ENCODE data around the gene MYBBP1A. TPM values are rescaled to one million over a fixed set of nuclear protein-coding genes. Genes with fewer than 3 reads are reported as not detected.
A peak's percentile ranks its signal among the peaks of the same experiment; 100 is the strongest.

The MYBBP1A gene
- polyA plus RNA-seq, 1 donor, result 46.0 TPM

- Histone ChIP-seq H3K9me3 (ENCODE audit: control insufficient read depth, low read depth, low read length) (peaks cover 3% of the 10 kb centered on the region), H3K4me1 (ENCODE audit: control insufficient read depth, insufficient read depth, low read length) (peaks cover 41% of the 10 kb centered on the region), H3K4me3 (ENCODE audit: low read length) (no peak overlapping the region), H3K27me3 (ENCODE audit: control insufficient read depth, insufficient read depth, low read length) (no peaks in the 10 kb centered on the region), H3K27ac (ENCODE audit: low read length) (no peak overlapping the region), H3K36me3 (ENCODE audit: control insufficient read depth, insufficient read depth, low read length) (peaks cover 51% of the 10 kb centered on the region)
- no peak for DNase-seq
- no CpG with 5 or more reads among the region's 18 CpGs for WGBS (ENCODE audit: insufficient coverage, low lambda C conversion rate)
Measured at GRCh38 chr17:4536742-4537411, 18.3 kb downstream of the MYBBP1A start.

- Histone ChIP-seq H3K9me3 (ENCODE audit: control insufficient read depth, low read depth, low read length) (peaks cover 3% of the 10 kb centered on the region), H3K27me3 (ENCODE audit: control insufficient read depth, insufficient read depth, low read length) (no peaks in the 10 kb centered on the region), H3K27ac (ENCODE audit: low read length) (no peak overlapping the region), H3K4me3 (ENCODE audit: low read length) (no peak overlapping the region), H3K36me3 (ENCODE audit: control insufficient read depth, insufficient read depth, low read length) (peaks cover 45% of the 10 kb centered on the region), H3K4me1 (ENCODE audit: control insufficient read depth, insufficient read depth, low read length) (peaks cover 35% of the 10 kb centered on the region)
- peak; percentile 52 to 73 for DNase-seq
- WGBS (ENCODE audit: insufficient coverage, low lambda C conversion rate), result no CpG with 5 or more reads among the region's 19 CpGs
Measured at GRCh38 chr17:4536259-4536741, 18.9 kb downstream of the MYBBP1A start.

GRCh38 chr17:4535667-4536258, 19.4 kb downstream of the MYBBP1A start:
- H3K4me1 ChIP-seq (ENCODE audit: control insufficient read depth, insufficient read depth, low read length), result peaks cover 30% of the 10 kb centered on the region
- H3K36me3 ChIP-seq (ENCODE audit: control insufficient read depth, insufficient read depth, low read length), result peaks cover 39% of the 10 kb centered on the region
- no peak overlapping the region for H3K27ac ChIP-seq (ENCODE audit: low read length)
- H3K27me3 ChIP-seq (ENCODE audit: control insufficient read depth, insufficient read depth, low read length), result no peaks in the 10 kb centered on the region
- no peak overlapping the region for H3K4me3 ChIP-seq (ENCODE audit: low read length)
- no CpG with 5 or more reads among the region's 19 CpGs for WGBS (ENCODE audit: insufficient coverage, low lambda C conversion rate)
- DNase-seq, result no peak
- H3K9me3 ChIP-seq (ENCODE audit: control insufficient read depth, low read depth, low read length), result peaks cover 3% of the 10 kb centered on the region

- Histone ChIP-seq H3K4me3 (ENCODE audit: low read length) (no peak overlapping the region), H3K9me3 (ENCODE audit: control insufficient read depth, low read depth, low read length) (peaks cover 3% of the 10 kb centered on the region), H3K36me3 (ENCODE audit: control insufficient read depth, insufficient read depth, low read length) (peaks cover 36% of the 10 kb centered on the region), H3K27me3 (ENCODE audit: control insufficient read depth, insufficient read depth, low read length) (no peaks in the 10 kb centered on the region), H3K4me1 (ENCODE audit: control insufficient read depth, insufficient read depth, low read length) (peaks cover 24% of the 10 kb centered on the region), H3K27ac (ENCODE audit: low read length) (no peak overlapping the region)
- WGBS (ENCODE audit: insufficient coverage, low lambda C conversion rate), result no CpG with 5 or more reads among the region's 27 CpGs
- DNase-seq, result no peak
Measured at GRCh38 chr17:4534928-4535666, 20.1 kb downstream of the MYBBP1A start.

- Histone ChIP-seq H3K36me3 (ENCODE audit: control insufficient read depth, insufficient read depth, low read length) (peaks cover 30% of the 10 kb centered on the region), H3K4me1 (ENCODE audit: control insufficient read depth, insufficient read depth, low read length) (peaks cover 19% of the 10 kb centered on the region), H3K27me3 (ENCODE audit: control insufficient read depth, insufficient read depth, low read length) (no peaks in the 10 kb centered on the region), H3K4me3 (ENCODE audit: low read length) (no peak overlapping the region), H3K9me3 (ENCODE audit: control insufficient read depth, low read depth, low read length) (peaks cover 3% of the 10 kb centered on the region), H3K27ac (ENCODE audit: low read length) (no peak overlapping the region)
- WGBS (ENCODE audit: insufficient coverage, low lambda C conversion rate), result no CpG with 5 or more reads among the region's 17 CpGs
- DNase-seq, result no peak
Measured at GRCh38 chr17:4534515-4534914, 20.7 kb downstream of the MYBBP1A start.

GRCh38 chr17:4533523-4534504, 21.4 kb downstream of the MYBBP1A start:
- Histone ChIP-seq H3K27me3 (ENCODE audit: control insufficient read depth, insufficient read depth, low read length) (no peaks in the 10 kb centered on the region), H3K4me3 (ENCODE audit: low read length) (no peak overlapping the region), H3K4me1 (ENCODE audit: control insufficient read depth, insufficient read depth, low read length) (peaks cover 19% of the 10 kb centered on the region), H3K9me3 (ENCODE audit: control insufficient read depth, low read depth, low read length) (peaks cover 3% of the 10 kb centered on the region), H3K27ac (ENCODE audit: low read length) (no peak overlapping the region), H3K36me3 (ENCODE audit: control insufficient read depth, insufficient read depth, low read length) (peaks cover 23% of the 10 kb centered on the region)
- no CpG with 5 or more reads among the region's 23 CpGs for WGBS (ENCODE audit: insufficient coverage, low lambda C conversion rate)
- DNase-seq, result peak in 1 of 2 donors; percentile 27

- Histone ChIP-seq H3K4me1 (ENCODE audit: control insufficient read depth, insufficient read depth, low read length) (peaks cover 19% of the 10 kb centered on the region), H3K4me3 (ENCODE audit: low read length) (no peak overlapping the region), H3K9me3 (ENCODE audit: control insufficient read depth, low read depth, low read length) (peaks cover 3% of the 10 kb centered on the region), H3K27me3 (ENCODE audit: control insufficient read depth, insufficient read depth, low read length) (no peaks in the 10 kb centered on the region), H3K27ac (ENCODE audit: low read length) (no peak overlapping the region), H3K36me3 (ENCODE audit: control insufficient read depth, insufficient read depth, low read length) (peaks cover 16% of the 10 kb centered on the region)
- no peak for DNase-seq
- no CpG with 5 or more reads among the region's 33 CpGs for WGBS (ENCODE audit: insufficient coverage, low lambda C conversion rate)
Measured at GRCh38 chr17:4532860-4533522, 22.2 kb downstream of the MYBBP1A start.

- no peak overlapping the region for H3K27ac ChIP-seq (ENCODE audit: low read length)
- H3K27me3 ChIP-seq (ENCODE audit: control insufficient read depth, insufficient read depth, low read length), result no peaks in the 10 kb centered on the region
- peaks cover 3% of the 10 kb centered on the region for H3K9me3 ChIP-seq (ENCODE audit: control insufficient read depth, low read depth, low read length)
- H3K4me3 ChIP-seq (ENCODE audit: low read length), result no peak overlapping the region
- 100% methylated on average over 6 of the region's 17 CpGs for WGBS (ENCODE audit: insufficient coverage, low lambda C conversion rate)
- H3K4me1 ChIP-seq (ENCODE audit: control insufficient read depth, insufficient read depth, low read length), result peaks cover 19% of the 10 kb centered on the region
- no peak for DNase-seq
- H3K36me3 ChIP-seq (ENCODE audit: control insufficient read depth, insufficient read depth, low read length), result peaks cover 8% of the 10 kb centered on the region
Measured at GRCh38 chr17:4531988-4532736, 23.0 kb downstream of the MYBBP1A start.
